ENCODE measurements around the gene ZNRF1. TPM values are rescaled to one million over a fixed set of nuclear protein-coding genes. Genes with fewer than 3 reads are reported as not detected.

The ZNRF1 gene
- total RNA-seq, 1 donor from 2014 or later = 2.8 TPM

DNA sequence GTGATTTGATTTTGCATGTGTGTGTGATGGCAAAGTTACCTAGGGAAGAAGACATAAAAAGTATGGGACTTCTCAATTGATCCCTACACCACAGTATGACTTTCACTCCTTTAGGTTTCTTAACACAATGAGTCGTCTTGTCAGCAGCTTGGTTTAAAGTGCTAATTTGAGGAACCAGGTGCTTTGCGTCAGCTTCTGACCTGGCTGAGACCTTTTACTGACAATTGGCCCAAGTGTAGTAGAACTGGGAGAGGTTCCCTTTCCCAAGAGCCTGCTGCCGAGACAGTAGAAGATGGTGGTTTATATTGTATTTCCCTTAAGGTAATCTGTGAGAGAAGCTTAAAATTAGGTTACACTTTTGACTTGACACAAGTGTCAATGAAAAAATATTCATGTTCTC is 62.8 kb downstream of the ZNRF1 start:
- H3K36me3 Mint-ChIP-seq (ENCODE audit: low read depth) = no peaks in the 10 kb centered on the region
- no peak for ATAC-seq (ENCODE audit: low read depth)
- H3K4me3 Mint-ChIP-seq = no peak overlapping the region
- no peak overlapping the region for H3K27ac Mint-ChIP-seq
- TF ChIP-seq CTCF (IDR thresholded peaks at IDR 0.05) = no peak
- no peak for DNase-seq
- H3K9me3 Mint-ChIP-seq = no peaks in the 10 kb centered on the region
- peaks cover 12% of the 10 kb centered on the region for H3K4me1 Mint-ChIP-seq
- POLR2A ChIA-PET = no interaction called here
- peaks cover 36% of the 10 kb centered on the region for H3K27me3 Mint-ChIP-seq
- CTCF ChIA-PET = interaction anchor here (0.6 to 2.0 kb wide), 2 partner anchors 8 to 63 kb away, joined by 3 to 6 read pairs; partner anchors contain the start of gene ZNRF1
- intact Hi-C loops (cut with micrococcal nuclease) = no loop called here

DNA sequence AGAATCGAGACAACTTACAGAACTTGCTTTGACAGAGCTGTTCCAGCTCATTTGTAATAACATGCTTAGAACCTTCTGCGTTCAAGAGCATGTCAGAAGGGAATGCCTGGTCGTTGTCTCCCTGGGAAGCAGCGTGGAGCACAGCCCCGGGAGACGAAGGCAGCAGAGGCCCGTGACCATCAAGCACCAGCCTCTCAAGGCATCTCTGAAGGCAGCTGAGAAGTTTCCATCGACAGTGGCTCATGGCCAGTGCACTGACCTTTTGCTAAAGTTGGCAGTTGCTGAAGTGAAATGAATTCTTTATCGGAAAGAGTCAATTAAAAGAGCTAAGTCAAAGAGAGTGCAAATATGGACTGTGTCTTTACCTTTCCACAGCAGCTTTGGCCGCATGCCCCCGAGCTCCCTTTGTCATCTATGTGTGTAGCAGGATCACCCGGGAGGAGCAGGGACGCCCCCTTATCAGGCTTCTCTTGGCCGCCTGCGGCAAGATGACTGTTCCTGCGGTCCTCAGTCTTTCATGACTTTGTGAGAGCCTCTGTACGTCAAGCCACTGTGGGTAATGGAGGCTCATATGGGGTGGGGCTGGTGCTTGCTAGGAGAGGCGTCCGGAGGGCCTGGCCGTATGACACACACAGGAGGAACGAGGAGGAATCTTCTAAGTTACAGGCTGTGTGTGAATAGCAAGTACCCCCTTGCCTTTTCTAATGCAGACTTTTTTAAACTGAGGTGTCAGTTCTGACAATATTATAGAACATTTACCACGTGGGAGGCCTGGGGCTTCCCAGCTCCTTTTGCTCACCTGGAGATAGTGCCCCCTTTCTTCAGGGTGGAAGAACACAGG is 63.5 kb downstream of the ZNRF1 start:
- Mint-ChIP-seq H3K4me1 (peaks cover 12% of the 10 kb centered on the region), H3K27ac (no peak overlapping the region), H3K9me3 (no peaks in the 10 kb centered on the region), H3K4me3 (no peak overlapping the region), H3K27me3 (peaks cover 36% of the 10 kb centered on the region), H3K36me3 (ENCODE audit: low read depth) (no peaks in the 10 kb centered on the region)
- intact Hi-C loops (cut with micrococcal nuclease) = no loop called here
- CTCF ChIA-PET = interaction anchor here (0.6 to 2.0 kb wide), 2 partner anchors 9 to 63 kb away, joined by 3 to 6 read pairs; partner anchors contain the start of gene ZNRF1
- ATAC-seq (ENCODE audit: low read depth) (no peak), DNase-seq (no peak)
- no peak for TF ChIP-seq CTCF (IDR thresholded peaks at IDR 0.05)
- POLR2A ChIA-PET = no interaction called here

DNA sequence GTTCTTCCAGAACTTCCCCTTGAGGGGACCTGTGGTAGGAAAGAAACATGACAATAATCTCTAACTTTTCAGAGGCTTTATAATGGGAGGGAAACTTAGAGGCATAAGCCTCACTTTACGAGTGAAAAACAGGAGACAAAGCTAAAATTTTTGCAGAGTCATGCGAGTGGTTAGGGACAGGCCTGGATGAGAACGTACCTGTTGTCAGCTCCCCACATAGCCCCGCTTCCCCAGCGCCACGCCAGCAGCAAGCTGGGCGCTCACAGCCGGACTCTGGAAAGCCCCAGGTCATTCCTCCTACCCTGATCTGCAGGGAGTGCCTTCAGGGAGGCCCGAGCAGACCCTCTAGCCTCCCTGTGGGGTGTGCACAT is 64.1 kb downstream of the ZNRF1 start:
- TF ChIP-seq CTCF (IDR thresholded peaks at IDR 0.05) = no peak
- no peak for ATAC-seq (ENCODE audit: low read depth)
- Mint-ChIP-seq H3K9me3 (no peaks in the 10 kb centered on the region), H3K4me3 (no peak overlapping the region), H3K4me1 (peaks cover 12% of the 10 kb centered on the region), H3K27ac (no peak overlapping the region), H3K27me3 (peaks cover 36% of the 10 kb centered on the region), H3K36me3 (ENCODE audit: low read depth) (no peaks in the 10 kb centered on the region)
- ChIA-PET CTCF (interaction anchor here (2.0 kb wide), 1 partner anchor 64 kb away, joined by 6 read pairs; the partner anchor contains the start of gene ZNRF1), POLR2A (no interaction called here)
- intact Hi-C loops (cut with micrococcal nuclease) = no loop called here
- DNase-seq = no peak

DNA sequence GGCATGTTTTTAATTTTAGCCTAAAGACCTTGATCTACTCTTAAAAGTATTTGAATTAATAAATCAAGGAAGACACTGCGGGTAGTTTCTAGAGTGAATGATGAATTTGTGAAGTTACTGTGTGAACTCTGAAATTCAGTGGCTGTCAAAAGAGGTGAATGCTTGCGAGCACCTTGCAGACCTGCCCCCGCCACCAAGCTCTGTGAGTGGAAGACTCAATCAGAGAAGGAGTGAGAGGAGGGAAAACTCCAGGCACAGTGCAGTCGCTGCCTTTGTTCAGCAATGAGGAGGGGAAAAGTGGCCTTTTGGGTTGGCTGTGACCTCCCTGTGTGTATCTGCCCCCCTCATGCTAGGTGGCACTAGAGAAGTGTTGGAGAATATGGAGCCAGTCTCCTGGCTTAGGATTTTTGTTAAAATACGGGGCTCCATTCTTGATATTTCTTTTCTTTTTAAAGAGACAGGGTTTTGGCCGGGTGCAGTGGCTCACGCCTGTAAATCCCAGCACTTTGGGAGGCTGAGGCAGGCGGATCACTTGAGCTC is 64.8 kb downstream of the ZNRF1 start:
- peaks cover 12% of the 10 kb centered on the region for H3K4me1 Mint-ChIP-seq

More for the DNA sequence above, 64.8 kb downstream of the ZNRF1 start:
- H3K9me3 Mint-ChIP-seq = no peaks in the 10 kb centered on the region
- TF ChIP-seq CTCF (IDR thresholded peaks at IDR 0.05) = no peak
- ChIA-PET POLR2A (interaction anchor here (0.7 kb wide), 1 partner anchor 42 kb away, joined by 3 read pairs; no protein-coding TSS in a partner anchor), CTCF (no interaction called here)
- H3K27me3 Mint-ChIP-seq = peaks cover 38% of the 10 kb centered on the region
- no peak for DNase-seq
- no peak overlapping the region for H3K27ac Mint-ChIP-seq
- H3K36me3 Mint-ChIP-seq (ENCODE audit: low read depth) = no peaks in the 10 kb centered on the region
- H3K4me3 Mint-ChIP-seq = no peak overlapping the region
- ATAC-seq (ENCODE audit: low read depth) = no peak
- intact Hi-C loops (cut with micrococcal nuclease) = no loop called here

Data from activated B cell treated with CpG ODN at 0.5 μM for 24 hours (primary cell).